8988T (cell line): ENCODE data around the gene CLEC2L.

Experiments
- DNase-seq: peaks from one replicate; pipeline ENCODE4 v3.0.0; 2011

The CLEC2L gene

GRCh38 chr7:139557857-139558581 lies 34.5 kb downstream of the CLEC2L start:
- no peak for DNase-seq

DNA sequence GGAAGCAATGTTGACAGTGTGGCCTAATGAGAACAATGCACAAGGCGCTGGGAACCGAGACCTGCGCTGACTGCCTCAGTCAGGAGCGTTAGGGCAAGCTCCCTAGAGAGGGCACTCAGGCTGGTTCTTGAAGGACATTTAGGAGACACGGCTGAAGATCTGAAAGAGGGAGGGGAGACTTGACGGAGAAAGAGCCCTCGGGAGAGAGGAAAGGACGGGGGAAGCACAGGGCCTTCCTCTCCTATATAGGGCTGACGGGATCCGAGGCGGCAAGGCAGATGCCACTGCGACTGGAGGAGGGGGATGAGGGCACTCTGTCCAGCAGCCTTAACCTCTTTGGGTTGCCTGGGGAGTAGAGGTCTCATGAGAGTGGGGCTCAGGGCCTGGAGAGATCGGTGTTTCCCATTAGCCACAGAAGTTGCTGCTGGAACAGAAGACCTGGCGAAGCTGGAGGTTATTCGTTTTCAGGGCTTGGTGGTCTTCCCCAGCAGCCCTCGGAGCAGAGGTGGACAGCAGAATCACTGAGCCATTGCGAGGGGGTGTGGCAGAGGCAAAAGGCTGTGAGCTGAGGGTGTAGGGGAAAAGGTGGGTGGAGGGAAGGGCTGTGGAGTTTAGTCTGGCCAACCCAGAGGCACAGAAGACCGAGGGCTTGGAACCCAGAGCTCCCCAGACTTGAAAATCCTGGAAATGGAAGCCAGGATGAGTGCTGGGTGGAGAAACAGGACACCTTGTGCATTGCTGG lies 36.0 kb downstream of the CLEC2L start:
- DNase-seq: no peak

GRCh38 chr7:139560199-139560598 lies 36.7 kb downstream of the CLEC2L start:
- DNase-seq: no peak

- DNase-seq: no peak
Measured at GRCh38 chr7:139560678-139561077, 37.2 kb downstream of the CLEC2L start.

DNA sequence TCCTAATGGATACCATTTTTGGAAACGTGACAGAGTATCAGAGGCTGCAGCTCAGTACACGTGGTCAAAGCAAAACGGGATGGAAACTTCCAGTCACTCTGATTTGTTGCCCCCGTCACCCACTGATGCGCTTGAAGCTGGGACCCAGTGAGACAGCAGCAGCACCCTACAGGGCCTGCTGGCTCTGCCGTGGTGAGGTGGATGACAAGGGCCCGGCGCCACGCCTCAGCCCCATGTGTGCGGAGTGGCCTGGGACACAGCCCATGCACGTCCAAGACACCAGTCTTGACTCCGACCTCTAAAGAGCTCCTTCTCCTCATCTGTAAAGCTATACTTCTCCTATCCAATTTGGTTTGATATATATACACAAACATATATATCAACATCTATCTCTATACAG lies 39.0 kb downstream of the CLEC2L start:
- no peak for DNase-seq

DNA sequence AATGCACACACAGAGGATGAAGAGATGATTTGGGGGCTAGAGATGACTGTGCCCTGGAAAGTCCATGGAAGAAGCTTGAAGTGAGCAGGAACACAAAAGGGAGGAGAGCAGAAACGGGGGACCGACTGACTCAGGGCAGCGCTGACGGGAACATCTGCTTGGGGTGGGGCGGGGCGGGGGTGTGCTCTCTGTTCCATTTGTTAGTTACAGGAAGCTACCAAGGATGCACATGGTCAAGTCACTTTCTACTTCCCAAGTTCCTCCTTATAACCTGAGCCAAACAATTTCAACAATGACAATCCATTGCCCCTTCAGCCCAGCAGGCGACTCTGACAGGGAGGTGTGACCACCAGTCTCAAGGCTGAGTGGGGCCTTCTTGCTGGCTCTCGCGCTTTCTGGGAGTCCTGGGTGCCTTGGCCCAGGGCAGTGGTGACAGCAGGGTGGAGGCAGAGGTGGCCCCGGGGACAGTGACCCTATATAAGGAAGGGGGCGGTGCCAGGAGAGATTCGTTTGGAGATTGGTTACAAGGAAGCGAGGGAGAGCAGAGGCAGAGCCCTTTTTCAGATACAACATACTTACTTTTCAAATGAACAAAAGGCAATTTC lies 39.6 kb downstream of the CLEC2L start:
- DNase-seq: no peak

- no peak for DNase-seq
Measured at GRCh38 chr7:139563856-139564255, 40.4 kb downstream of the CLEC2L start.

- no peak for DNase-seq
Measured at GRCh38 chr7:139566075-139566474, 42.6 kb downstream of the CLEC2L start.

GRCh38 chr7:139566736-139567646 lies 43.5 kb downstream of the CLEC2L start:
- no peak for DNase-seq

GRCh38 chr7:139567647-139568345 lies 44.3 kb downstream of the CLEC2L start:
- DNase-seq: no peak

DNA sequence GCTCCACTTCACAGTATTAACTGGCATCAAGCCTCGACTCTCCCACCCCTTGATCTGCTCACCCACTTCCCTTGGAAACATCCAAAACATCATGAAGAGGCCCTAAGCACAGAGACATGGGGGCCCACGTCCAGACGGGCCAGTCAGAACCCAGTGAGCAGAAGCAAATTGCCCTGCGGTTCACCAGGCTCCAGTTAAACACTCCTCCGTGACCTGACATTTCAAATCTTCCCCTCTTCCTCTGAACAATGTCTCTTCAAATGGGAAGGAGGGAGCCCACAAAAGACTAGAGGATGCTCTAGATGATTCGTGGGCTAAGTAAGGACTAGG lies 44.8 kb downstream of the CLEC2L start:
- no peak for DNase-seq

GRCh38 chr7:139568813-139569490 lies 45.5 kb downstream of the CLEC2L start:
- DNase-seq: no peak

DNA sequence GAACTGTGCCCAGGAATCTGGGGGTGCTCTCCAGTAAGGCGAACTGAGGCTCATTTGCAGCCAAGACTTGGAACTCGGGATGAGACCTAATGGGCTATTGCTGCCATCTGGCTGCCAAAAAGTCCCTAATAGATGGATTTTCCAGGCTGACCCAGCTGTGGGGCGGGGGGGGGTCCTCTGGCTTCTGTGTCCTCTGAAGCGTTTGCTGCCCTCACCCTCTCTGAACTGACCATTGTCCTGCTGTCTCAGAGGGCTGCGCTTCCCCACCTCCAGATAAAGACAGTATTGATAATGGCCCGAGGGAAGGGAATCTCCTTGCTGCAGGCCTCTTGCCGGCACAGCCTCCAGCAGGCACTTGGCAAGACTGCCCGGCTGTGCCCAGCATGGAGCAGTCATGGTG lies 46.6 kb downstream of the CLEC2L start:
- peak; percentile 50 for DNase-seq

DNA sequence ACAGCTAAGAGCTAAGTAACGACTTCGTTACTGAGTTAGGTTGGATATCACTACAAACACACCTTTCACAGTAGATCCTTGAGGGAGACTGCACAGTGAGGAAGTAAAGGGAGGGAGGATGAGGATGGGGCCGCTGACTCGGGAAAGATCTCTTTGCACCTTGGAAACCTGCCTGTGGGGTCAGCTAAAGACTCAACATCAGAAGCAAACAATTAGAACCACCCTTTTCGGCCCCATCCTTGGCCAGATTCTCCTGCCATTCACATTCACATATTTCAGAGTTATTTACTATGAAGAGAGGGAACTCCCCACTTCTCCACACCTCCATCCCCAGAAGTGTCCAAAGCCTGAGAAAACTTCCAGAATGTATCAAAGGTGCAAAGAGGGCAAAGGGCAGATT lies 47.1 kb downstream of the CLEC2L start:
- DNase-seq: no peak

DNA sequence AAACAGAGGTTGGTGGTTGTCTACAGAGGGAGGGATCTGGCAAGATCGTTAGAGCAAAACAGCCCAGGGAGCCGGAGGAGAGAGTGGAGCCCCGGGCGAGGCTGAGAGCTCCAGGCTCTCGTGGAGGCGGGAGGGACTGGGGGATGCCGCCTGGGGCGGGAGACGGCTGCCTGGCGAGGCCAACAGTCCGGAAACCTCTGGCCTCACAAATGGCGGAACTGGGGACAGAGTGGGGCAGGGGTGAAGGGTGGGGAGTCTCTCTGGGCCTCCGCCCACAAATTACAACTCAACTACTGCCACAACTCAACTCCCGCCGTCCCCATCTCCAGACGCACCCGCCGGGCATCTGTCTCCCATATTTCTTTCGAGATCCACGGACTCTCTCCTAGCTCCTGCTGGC lies 47.7 kb downstream of the CLEC2L start:
- DNase-seq: no peak

DNA sequence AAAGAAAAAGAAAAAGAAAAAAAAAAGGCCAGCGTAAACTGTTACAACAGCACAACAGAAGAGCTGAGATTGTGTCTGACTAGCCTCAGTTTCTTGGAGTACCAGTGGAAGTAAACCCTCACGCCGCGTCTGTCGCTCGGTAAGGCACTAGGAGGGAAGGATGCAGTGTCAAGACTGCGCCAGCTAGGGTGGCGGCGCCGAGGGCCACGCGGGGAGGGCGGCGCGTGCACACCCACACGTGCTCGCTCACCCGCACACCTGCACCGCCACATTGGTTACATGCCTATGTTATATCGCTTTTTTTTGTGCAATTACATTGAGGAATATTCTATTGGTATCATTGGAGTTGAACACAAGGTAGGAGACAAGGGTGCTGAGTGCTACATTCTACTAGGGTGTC lies 48.2 kb downstream of the CLEC2L start:
- DNase-seq: no peak

- DNase-seq: no peak
Measured at GRCh38 chr7:139572071-139572470, 48.6 kb downstream of the CLEC2L start.

DNA sequence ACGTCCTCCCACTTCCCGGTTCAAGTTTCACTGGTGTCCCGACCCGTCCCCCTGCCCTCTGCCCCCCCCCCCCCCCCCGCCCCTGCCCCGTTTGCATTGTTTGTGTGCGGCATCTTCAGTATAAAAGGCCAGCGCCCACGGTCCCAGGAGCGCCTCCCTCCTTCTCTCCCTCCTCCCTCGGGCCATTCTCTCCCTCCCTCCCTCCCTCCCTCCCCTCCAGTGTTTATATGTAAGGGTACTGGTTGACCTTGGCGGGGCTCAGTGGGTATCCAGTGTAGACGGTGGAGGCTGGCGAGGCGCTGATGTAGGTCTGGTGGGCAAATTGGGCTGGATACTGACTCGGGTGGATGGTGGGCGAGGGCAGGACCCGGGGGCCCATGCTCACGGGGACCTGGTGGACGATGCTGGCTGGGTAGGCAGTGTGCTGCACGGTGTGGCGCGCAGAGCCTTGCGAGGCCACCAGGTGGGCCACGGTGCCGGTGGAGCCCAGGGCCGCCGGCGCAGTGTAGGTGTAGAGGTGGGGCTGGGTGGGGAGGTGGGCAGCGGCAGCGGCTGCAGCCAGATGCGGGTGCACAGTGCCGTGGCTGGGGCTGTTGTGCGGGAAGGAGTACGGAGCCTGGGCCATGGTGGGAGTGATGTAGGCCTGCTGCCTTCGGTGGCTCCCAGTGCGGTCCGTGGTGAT lies 49.4 kb downstream of the CLEC2L start:
- no peak for DNase-seq

GRCh38 chr7:139573871-139574270 lies 50.4 kb downstream of the CLEC2L start:
- no peak for DNase-seq

GRCh38 chr7:139574618-139575337 lies 51.3 kb downstream of the CLEC2L start:
- DNase-seq: no peak

- DNase-seq: no peak
Measured at GRCh38 chr7:139575338-139575680, 51.8 kb downstream of the CLEC2L start.
